A549 (cell line): Measurements from ENCODE around the gene SLC2A2. TPM values are rescaled to one million over a fixed set of nuclear protein-coding genes. Genes with fewer than 3 reads are reported as not detected.

Experiments
- ATAC-seq, 2 experiments: fragments of 200-7000 bp in 1 of 2; fragments of >200 bp in 1 of 2; cut with Nextera tagmentation in 1 of 2; cut with Tn5 transposase in 1 of 2; 3 replicates each; pipeline versions ENCODE4 v1.8.0 to v1.9.1; 2018 to 2020; ENCODE audit warnings: mild to moderate bottlenecking in 1 of 2, moderate library complexity in 1 of 2
- CTCF ChIA-PET: fragments of 300-600 bp; sonication (Branson Sonifier 250); formaldehyde crosslinking; extraction: SDS; loops from one replicate; lab custom pipeline; 2021; ENCODE audit warnings: antibody characterized with exemption, inconsistent platforms; lab: Yijun Ruan, JAX
- POLR2A ChIA-PET: fragments of 350-600 bp; formaldehyde crosslinking; extraction: SDS; loops from one replicate; lab custom pipeline; 2021; ENCODE audit warnings: antibody characterized with exemption, inconsistent platforms; lab: Yijun Ruan, JAX
- DNase-seq, 2 experiments: peaks; one replicate each; pipeline versions ENCODE4 v3.0.0 to v3.0.0-alpha.2; 2011 to 2016; ENCODE audit warnings: low read depth in 1 of 2, low spot score in 1 of 2
- FAIRE-seq: peaks from 2 replicates; lab custom pipeline; 2011; peaks lifted over from hg19 to GRCh38; lab: Jason Lieb, UNC
- H3K27ac ChIP-seq, 2 experiments: fragments of >200 bp; sonication (Bioruptor Twin); formaldehyde crosslinking; 3 replicates each; pipeline ENCODE4 v1.5.1; 2016 to 2017
- H3K4me1 ChIP-seq: fragments of >200 bp; sonication (Bioruptor Twin); formaldehyde crosslinking; 3 replicates; pipeline ENCODE4 v1.6.1; 2016
- H3K4me2 ChIP-seq: fragments of >200 bp; sonication (Bioruptor Twin); formaldehyde crosslinking; 3 replicates; pipeline ENCODE4 v1.6.1; 2016
- H3K4me3 ChIP-seq: fragments of >200 bp; sonication (Bioruptor Twin); formaldehyde crosslinking; 3 replicates; pipeline ENCODE4 v1.5.1; 2016
- H3K9me3 ChIP-seq: fragments of >200 bp; sonication (Bioruptor Twin); formaldehyde crosslinking; 3 replicates; pipeline ENCODE4 v1.6.1; 2016
- CBX8 ChIP-seq: fragments of 200-600 bp; sonication (generic); IDR thresholded peaks from 2 replicates; pipeline ENCODE4 v1.6.1; 2016
- CHD2 ChIP-seq: fragments of 150-350 bp; IDR thresholded peaks from 2 replicates; pipeline ENCODE4 v1.6.1; 2014; ENCODE audit warnings: low read length; ENCODE audit not compliant: partially characterized antibody
- FOSB ChIP-seq: fragments of 250-450 bp; sonication (Bioruptor Pico); IDR thresholded peaks from 2 replicates; pipeline ENCODE4 v1.5.0; 2020; ENCODE audit warnings: mild to moderate bottlenecking, moderate library complexity
- HEYL ChIP-seq: fragments of 250-450 bp; sonication (Bioruptor Pico); IDR thresholded peaks from 2 replicates; pipeline ENCODE4 v1.8.0; 2021; ENCODE audit warnings: mild to moderate bottlenecking, moderate library complexity
- HOXA7 ChIP-seq: fragments of 250-450 bp; sonication (Bioruptor Pico); IDR thresholded peaks from 2 replicates; pipeline ENCODE4 v1.5.0; 2020; ENCODE audit warnings: mild to moderate bottlenecking, moderate library complexity
- HOXB13 ChIP-seq: fragments of 250-450 bp; sonication (Bioruptor Pico); IDR thresholded peaks from 2 replicates; pipeline ENCODE4 v1.5.0; 2020; ENCODE audit warnings: low read depth, mild to moderate bottlenecking, moderate library complexity
- JUN ChIP-seq, 2 experiments: fragments of >200 bp; sonication (Bioruptor Twin); formaldehyde crosslinking; IDR thresholded peaks; 2 replicates in 1 of 2; 3 replicates in 1 of 2; pipeline ENCODE4 v1.6.1; 2016 to 2017
- KDM5A ChIP-seq: fragments of 200-600 bp; sonication (generic); IDR thresholded peaks from 2 replicates; pipeline ENCODE4 v1.6.1; 2016; ENCODE audit warnings: antibody characterized with exemption, mild to moderate bottlenecking
- MAFK ChIP-seq: fragments of 450-650 bp; IDR thresholded peaks from 2 replicates; pipeline ENCODE4 v1.6.1; 2014; ENCODE audit not compliant: partially characterized antibody
- MYC ChIP-seq: IDR thresholded peaks from 2 replicates; pipeline ENCODE4 v1.6.1; 2012; ENCODE audit warnings: mild to moderate bottlenecking, inconsistent platforms, low read length, improper control_type of control experiment, borderline replicate concordance
- NPAS2 ChIP-seq: fragments of 250-450 bp; sonication (Bioruptor Pico); IDR thresholded peaks from 2 replicates; pipeline ENCODE4 v1.8.0; 2022; ENCODE audit warnings: mild to moderate bottlenecking, moderate library complexity, borderline replicate concordance
- PHF8 ChIP-seq: fragments of 200-600 bp; sonication (generic); IDR thresholded peaks from 2 replicates; pipeline ENCODE4 v1.6.1; 2016; ENCODE audit warnings: low read depth, mild to moderate bottlenecking, antibody characterized with exemption, moderate library complexity, borderline replicate concordance
- POLR2A ChIP-seq: IDR thresholded peaks from 2 replicates; pipeline ENCODE4 v1.6.1; 2012; ENCODE audit warnings: mild to moderate bottlenecking, low read length
- POLR2AphosphoS2 ChIP-seq: conservative IDR thresholded peaks from 2 replicates; pipeline ENCODE4 v1.6.1; 2012; ENCODE audit warnings: low read length, improper control_type of control experiment, inconsistent platforms
- RNF2 ChIP-seq: fragments of 200-600 bp; sonication (generic); IDR thresholded peaks from 2 replicates; pipeline ENCODE4 v1.6.1; 2016; ENCODE audit warnings: low read depth, mild to moderate bottlenecking, antibody characterized with exemption, moderate library complexity, borderline replicate concordance
- TFCP2L1 ChIP-seq: fragments of 250-450 bp; sonication (Bioruptor Pico); IDR thresholded peaks from 2 replicates; pipeline ENCODE4 v1.5.0; 2021; ENCODE audit warnings: mild to moderate bottlenecking
- TP53 ChIP-seq: fragments of 250-450 bp; sonication (Bioruptor Pico); IDR thresholded peaks from 2 replicates; pipeline ENCODE4 v1.5.0; 2021; ENCODE audit warnings: mild to moderate bottlenecking, moderate library complexity
- ZC3H11A ChIP-seq: fragments of 450-650 bp; IDR thresholded peaks from 2 replicates; pipeline ENCODE4 v1.6.1; 2014; ENCODE audit warnings: antibody characterized with exemption, mild to moderate bottlenecking
- WGBS: methylation state at CpG from one replicate; pipeline ENCODE4 v1.1.6; 2017; ENCODE audit errors: missing lambda C conversion rate; 5-methylcytosine and 5-hydroxymethylcytosine counted together
- polyA plus RNA-seq, 4 experiments: library from polyadenylated mRNA; depleted of rRNA in 3 of 4; stranded (reverse); fragments of >200 nt; fragmentation: RNase III in 1 of 4; extraction: RNeasy Plus Mini Kit Qiagen cat#74134 plus additional on column Dnase treatment in 1 of 4; gene quantifications; 2 replicates in 3 of 4; 3 replicates in 1 of 4; pipeline ENCODE4 v1.2.3, GENCODE V29; 2011 to 2017
- TF ChIP-seq, protein P1 (sequence below): fragments of 250-450 bp; sonication (Bioruptor Pico); IDR thresholded peaks from 2 replicates; pipeline ENCODE4 v1.5.0; 2020; ENCODE audit warnings: low read depth, mild to moderate bottlenecking, moderate library complexity
- TF ChIP-seq, protein P2 (sequence below): fragments of 150-350 bp; IDR thresholded peaks from 2 replicates; pipeline ENCODE4 v1.6.1; 2014; ENCODE audit warnings: low read depth, mild to moderate bottlenecking, low read length
- TF ChIP-seq, protein P3 (sequence below): IDR thresholded peaks from 2 replicates; pipeline ENCODE4 v1.6.1; 2012
- TF ChIP-seq, protein P4 (sequence below): fragments of >200 bp; sonication (Bioruptor Twin); formaldehyde crosslinking; IDR thresholded peaks from 3 replicates; pipeline ENCODE4 v1.6.1; 2016
- TF ChIP-seq, protein P5 (sequence below): fragments of 200-600 bp; sonication (generic); IDR thresholded peaks from 2 replicates; pipeline ENCODE4 v1.6.1; 2016; ENCODE audit warnings: antibody characterized with exemption, mild to moderate bottlenecking, moderate library complexity

Gene SLC2A2
- polyA plus RNA-seq, 2 of the 4 experiments (the other 2 are of a cell fraction): not detected

DNA sequence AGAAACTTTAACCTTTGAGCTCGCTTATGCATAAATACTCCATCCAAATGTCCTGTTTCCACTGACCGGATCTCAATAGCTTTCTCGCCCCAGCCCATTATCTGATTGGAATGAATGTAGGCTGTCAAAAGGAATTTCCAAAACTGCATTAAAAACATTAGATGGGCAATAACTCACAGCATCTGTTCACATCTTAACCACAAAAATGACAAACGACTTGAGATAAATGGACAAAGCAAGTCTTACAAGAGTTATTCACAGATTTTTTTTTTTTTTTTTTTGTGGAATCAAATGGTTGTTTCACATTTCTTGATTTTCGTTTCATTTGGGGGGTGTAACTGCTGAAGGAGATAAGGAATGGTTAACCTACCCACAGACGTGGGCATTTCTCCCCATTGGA, 39.7 kb upstream of the SLC2A2 start:
- ATAC-seq (no peak), DNase-seq (no peak), FAIRE-seq (no peak)
- TF ChIP-seq POLR2A (no peak), POLR2AphosphoS2 (no peak), ZC3H11A (no peak), TFCP2L1 (no peak), FOSB (CRISPR knock-in tag) (no peak), MYC (no peak), CBX8 (no peak), MAFK (no peak), PHF8 (no peak), HEYL (CRISPR knock-in tag) (no peak), HOXB13 (CRISPR knock-in tag) (no peak), HOXA7 (CRISPR knock-in tag) (no peak), NPAS2 (CRISPR knock-in tag) (no peak), RNF2 (no peak), JUN (IDR thresholded peaks at IDR 0.05) (no peak), KDM5A (no peak)
- TF ChIP-seq, protein P1, sequence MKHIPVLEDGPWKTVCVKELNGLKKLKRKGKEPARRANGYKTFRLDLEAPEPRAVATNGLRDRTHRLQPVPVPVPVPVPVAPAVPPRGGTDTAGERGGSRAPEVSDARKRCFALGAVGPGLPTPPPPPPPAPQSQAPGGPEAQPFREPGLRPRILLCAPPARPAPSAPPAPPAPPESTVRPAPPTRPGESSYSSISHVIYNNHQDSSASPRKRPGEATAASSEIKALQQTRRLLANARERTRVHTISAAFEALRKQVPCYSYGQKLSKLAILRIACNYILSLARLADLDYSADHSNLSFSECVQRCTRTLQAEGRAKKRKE (CRISPR knock-in tag): no peak
- TF ChIP-seq, protein P2, sequence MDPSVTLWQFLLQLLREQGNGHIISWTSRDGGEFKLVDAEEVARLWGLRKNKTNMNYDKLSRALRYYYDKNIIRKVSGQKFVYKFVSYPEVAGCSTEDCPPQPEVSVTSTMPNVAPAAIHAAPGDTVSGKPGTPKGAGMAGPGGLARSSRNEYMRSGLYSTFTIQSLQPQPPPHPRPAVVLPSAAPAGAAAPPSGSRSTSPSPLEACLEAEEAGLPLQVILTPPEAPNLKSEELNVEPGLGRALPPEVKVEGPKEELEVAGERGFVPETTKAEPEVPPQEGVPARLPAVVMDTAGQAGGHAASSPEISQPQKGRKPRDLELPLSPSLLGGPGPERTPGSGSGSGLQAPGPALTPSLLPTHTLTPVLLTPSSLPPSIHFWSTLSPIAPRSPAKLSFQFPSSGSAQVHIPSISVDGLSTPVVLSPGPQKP: no peak
- TF ChIP-seq, protein P3, sequence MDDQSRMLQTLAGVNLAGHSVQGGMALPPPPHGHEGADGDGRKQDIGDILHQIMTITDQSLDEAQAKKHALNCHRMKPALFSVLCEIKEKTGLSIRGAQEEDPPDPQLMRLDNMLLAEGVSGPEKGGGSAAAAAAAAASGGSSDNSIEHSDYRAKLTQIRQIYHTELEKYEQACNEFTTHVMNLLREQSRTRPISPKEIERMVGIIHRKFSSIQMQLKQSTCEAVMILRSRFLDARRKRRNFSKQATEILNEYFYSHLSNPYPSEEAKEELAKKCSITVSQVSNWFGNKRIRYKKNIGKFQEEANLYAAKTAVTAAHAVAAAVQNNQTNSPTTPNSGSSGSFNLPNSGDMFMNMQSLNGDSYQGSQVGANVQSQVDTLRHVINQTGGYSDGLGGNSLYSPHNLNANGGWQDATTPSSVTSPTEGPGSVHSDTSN: no peak
- TF ChIP-seq, protein P4, sequence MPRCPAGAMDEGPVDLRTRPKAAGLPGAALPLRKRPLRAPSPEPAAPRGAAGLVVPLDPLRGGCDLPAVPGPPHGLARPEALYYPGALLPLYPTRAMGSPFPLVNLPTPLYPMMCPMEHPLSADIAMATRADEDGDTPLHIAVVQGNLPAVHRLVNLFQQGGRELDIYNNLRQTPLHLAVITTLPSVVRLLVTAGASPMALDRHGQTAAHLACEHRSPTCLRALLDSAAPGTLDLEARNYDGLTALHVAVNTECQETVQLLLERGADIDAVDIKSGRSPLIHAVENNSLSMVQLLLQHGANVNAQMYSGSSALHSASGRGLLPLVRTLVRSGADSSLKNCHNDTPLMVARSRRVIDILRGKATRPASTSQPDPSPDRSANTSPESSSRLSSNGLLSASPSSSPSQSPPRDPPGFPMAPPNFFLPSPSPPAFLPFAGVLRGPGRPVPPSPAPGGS: no peak
- Histone ChIP-seq H3K9me3 (no peaks in the 10 kb centered on the region), H3K4me1 (no peaks in the 10 kb centered on the region), H3K27ac (no peak overlapping the region), H3K4me2 (no peak overlapping the region), H3K4me3 (no peak overlapping the region)
- ChIA-PET POLR2A (no interaction called here), CTCF (no interaction called here)
- WGBS: 75% methylated on average over 6 of the region's 6 CpGs

DNA sequence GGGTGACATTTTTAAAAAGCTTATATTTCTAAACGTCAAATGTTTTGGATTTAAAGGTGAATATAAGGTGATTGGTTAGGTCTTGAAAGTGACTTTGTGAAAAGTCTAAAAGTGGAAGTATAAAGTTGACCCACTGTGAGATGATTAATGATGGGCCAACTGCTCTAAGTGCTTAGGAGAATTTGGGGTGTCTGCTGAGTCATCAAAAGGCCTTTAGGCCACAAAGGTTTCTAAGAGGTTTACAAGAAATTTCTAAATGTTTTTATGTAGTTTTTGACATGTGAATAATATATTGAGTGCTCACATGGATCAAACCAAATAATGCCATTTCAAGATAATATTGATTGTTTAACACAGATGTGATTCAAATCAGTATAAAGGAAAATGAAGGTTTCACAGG, 39.2 kb upstream of the SLC2A2 start:
- Histone ChIP-seq H3K9me3 (no peaks in the 10 kb centered on the region), H3K4me3 (no peak overlapping the region), H3K27ac (no peak overlapping the region), H3K4me2 (no peak overlapping the region), H3K4me1 (no peaks in the 10 kb centered on the region)
- FAIRE-seq (no peak), DNase-seq (no peak), ATAC-seq (no peak)
- CTCF ChIA-PET: no interaction called here
- 85% methylated on average over 1 of the region's 1 CpG for WGBS
- TF ChIP-seq, protein P5, sequence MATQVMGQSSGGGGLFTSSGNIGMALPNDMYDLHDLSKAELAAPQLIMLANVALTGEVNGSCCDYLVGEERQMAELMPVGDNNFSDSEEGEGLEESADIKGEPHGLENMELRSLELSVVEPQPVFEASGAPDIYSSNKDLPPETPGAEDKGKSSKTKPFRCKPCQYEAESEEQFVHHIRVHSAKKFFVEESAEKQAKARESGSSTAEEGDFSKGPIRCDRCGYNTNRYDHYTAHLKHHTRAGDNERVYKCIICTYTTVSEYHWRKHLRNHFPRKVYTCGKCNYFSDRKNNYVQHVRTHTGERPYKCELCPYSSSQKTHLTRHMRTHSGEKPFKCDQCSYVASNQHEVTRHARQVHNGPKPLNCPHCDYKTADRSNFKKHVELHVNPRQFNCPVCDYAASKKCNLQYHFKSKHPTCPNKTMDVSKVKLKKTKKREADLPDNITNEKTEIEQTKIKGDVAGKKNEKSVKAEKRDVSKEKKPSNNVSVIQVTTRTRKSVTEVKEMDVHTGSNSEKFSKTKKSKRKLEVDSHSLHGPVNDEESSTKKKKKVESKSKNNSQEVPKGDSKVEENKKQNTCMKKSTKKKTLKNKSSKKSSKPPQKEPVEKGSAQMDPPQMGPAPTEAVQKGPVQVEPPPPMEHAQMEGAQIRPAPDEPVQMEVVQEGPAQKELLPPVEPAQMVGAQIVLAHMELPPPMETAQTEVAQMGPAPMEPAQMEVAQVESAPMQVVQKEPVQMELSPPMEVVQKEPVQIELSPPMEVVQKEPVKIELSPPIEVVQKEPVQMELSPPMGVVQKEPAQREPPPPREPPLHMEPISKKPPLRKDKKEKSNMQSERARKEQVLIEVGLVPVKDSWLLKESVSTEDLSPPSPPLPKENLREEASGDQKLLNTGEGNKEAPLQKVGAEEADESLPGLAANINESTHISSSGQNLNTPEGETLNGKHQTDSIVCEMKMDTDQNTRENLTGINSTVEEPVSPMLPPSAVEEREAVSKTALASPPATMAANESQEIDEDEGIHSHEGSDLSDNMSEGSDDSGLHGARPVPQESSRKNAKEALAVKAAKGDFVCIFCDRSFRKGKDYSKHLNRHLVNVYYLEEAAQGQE: no peak
- TF ChIP-seq MAFK (peak; percentile 48), POLR2AphosphoS2 (no peak), CHD2 (no peak), TP53 (CRISPR knock-in tag) (no peak)
- TF ChIP-seq, protein P1 (CRISPR knock-in tag): no peak
- POLR2A ChIA-PET: no interaction called here
